GM13976 (cell line): ENCODE results near the gene PODXL2.

Source experiments
- DNase-seq: peaks from one replicate; pipeline ENCODE4 v3.0.0; 2012; ENCODE audit warnings: low spot score
- in situ Hi-C: fragments of 300-500 bp; cut with MboI; formaldehyde crosslinking; loops from one replicate; pipeline ENCODE4 v1.12.0; 2022; ENCODE audit warnings: low sequenced_read_pairs, mixed read lengths, inconsistent platforms; ENCODE audit not compliant: unreplicated experiment
- TF ChIP-seq, protein P1 (sequence below): IDR thresholded peaks from 2 replicates; pipeline ENCODE4 v1.5.1; 2012; ENCODE audit warnings: borderline replicate concordance, mild to moderate bottlenecking; ENCODE audit not compliant: insufficient read depth; ENCODE audit errors: extremely low read depth, missing control alignments, control extremely low read depth

The PODXL2 gene

DNA sequence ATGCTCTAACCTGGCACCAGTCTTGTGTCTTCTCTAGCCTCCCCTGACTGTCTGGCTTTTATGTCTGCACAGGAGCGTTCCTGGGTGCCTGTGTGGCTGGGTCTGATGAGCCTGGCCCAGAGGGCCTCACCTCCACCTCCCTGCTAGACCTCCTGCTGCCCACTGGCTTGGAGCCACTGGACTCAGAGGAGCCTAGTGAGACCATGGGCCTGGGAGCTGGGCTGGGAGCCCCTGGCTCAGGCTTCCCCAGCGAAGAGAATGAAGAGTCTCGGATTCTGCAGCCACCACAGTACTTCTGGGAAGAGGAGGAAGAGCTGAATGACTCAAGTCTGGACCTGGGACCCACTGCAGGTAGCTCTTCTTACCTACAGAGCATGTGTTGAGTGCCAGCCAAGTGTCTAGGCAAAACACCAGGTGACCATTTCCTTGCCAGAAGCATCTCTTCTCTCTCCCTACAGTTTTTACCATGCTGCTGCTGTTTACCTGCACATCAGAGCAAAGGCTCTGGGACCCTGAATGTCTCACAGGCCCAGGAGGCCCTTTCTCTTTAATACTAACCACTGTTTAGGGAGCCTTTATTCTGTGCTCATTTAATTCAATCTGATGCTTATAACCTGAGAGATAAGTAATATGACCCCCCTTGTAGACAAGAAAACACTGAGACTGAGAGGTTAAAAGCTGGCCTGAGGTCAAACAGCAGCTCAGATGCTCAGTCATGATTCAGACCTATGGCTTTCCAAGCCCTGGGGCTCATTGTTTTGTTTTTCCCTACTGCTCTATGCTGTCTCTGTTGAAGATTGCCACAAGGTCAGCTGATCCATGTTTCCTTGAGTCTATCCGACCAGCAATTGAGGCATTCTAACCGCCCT is 10.4 kb downstream of the PODXL2 start:
- no peak for DNase-seq
- TF ChIP-seq, protein P1, sequence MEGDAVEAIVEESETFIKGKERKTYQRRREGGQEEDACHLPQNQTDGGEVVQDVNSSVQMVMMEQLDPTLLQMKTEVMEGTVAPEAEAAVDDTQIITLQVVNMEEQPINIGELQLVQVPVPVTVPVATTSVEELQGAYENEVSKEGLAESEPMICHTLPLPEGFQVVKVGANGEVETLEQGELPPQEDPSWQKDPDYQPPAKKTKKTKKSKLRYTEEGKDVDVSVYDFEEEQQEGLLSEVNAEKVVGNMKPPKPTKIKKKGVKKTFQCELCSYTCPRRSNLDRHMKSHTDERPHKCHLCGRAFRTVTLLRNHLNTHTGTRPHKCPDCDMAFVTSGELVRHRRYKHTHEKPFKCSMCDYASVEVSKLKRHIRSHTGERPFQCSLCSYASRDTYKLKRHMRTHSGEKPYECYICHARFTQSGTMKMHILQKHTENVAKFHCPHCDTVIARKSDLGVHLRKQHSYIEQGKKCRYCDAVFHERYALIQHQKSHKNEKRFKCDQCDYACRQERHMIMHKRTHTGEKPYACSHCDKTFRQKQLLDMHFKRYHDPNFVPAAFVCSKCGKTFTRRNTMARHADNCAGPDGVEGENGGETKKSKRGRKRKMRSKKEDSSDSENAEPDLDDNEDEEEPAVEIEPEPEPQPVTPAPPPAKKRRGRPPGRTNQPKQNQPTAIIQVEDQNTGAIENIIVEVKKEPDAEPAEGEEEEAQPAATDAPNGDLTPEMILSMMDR, result no peak
- in situ Hi-C loops, result loop anchor here (10.0 kb wide), 1 partner anchor 325 kb away; no protein-coding TSS in a partner anchor

DNA sequence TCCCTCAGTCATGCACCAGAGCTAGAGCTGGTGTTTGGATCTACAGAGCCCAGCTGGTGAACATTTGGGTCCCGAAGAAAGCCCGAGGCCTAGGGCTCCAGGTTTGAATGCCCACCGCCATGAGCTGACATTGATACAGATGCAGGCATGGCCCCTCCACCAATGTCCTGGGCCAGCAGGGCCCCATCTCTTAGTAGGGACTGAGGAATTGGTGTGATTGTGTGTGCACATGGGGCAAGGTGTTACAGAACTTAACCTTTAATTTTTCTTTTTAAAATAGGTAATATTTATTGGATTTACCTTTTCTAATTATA is 11.0 kb downstream of the PODXL2 start:
- in situ Hi-C loops, result loop anchor here (10.0 kb wide), 1 partner anchor 325 kb away; no protein-coding TSS in a partner anchor
- no peak for DNase-seq
- TF ChIP-seq, protein P1, result no peak

DNA sequence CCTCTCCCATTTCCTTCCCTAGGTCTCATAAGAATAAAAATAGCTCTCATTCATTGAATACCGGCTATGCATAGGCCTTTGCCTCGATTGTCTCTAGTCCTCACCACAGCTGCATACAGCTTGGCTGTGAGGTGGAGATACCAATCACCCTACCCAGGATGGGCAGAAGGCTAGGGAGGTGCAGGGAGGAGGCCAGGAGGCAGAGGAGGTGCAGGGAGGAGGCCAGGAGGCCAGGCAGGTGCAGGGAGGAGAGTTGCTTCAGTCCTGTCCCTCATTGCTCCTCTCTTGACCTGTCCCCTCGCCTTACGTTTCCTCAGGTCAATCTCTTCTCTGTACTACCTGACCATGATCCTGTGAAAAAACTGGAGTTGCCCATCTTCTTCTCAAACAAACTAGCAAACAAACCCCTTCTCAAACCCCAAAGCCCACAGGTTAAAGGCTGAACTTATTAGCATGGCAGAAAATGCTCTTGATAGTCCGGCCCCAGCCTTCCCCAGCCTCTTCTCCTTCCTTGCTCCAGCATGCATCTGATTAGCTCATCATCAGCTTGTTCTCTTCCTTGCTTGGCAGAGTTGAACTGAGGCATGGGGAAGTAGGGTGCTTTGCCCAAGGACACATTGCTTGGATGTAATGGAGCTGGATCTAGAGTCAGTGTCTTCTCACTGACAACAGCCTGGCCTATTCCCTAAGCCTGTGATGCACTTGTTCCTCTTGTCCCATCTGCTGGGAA is 15.8 kb downstream of the PODXL2 start:
- TF ChIP-seq, protein P1, result no peak
- in situ Hi-C loops, result loop anchor here (10.0 kb wide), 1 partner anchor 320 kb away; no protein-coding TSS in a partner anchor
- no peak for DNase-seq

DNA sequence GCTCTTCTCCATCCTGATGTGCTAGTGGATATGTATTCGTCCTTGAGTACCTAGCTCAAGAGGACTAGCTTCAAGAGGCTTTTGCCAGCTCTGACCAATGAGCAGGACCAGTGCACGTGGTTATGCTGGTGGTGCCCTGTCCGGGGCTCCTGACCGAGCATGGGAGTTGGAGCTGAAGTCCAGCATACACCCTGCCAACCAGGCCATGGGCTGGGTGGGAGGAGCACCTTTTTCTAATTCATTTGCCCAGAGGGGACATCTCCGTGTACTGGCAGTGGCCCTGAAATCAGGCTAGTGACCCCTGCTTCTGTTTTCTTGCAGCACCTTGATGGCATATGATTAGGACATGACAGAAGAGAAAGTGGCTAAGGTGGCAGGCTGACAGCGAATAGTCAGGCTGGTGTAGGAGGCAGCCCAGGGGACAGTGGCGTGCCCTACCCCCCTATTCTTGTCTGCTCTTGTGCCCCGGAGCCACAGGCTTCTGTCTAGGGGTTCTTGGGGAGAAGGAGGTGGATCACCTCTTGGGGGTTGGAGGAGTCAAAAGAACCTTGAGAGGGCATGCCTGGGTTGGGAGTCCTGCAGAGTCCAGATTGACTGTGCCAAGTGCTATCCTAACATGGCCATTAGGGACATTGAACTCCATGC is 16.5 kb downstream of the PODXL2 start:
- in situ Hi-C loops, result loop anchor here (10.0 kb wide), 1 partner anchor 319 kb away; no protein-coding TSS in a partner anchor

DNA sequence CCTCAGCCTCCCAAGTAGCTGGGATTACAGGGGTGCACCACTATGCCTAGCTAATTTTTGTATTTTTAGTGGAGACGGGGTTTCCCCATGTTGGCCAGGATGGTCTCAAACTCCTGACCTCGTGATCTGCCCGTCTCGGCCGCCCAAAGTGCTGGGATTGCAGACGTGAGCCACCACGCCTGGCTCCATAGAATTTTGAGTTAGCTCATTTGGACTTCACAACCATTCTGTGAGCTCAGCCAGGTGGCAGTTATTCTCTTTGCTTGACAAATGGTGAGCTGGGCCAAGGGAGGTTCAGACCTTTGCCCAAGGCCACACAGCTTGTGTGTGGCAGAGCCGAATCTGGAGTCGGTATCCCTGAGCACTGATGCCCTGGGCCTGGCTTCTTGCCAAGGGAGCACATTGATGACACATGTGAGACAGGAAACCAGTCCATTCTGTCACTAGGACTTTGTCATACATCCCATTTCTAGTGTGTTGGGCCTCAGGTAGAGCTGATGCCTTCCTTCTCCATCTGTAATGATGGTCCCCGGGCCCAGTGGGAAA is 17.6 kb downstream of the PODXL2 start:
- DNase-seq, result no peak
- TF ChIP-seq, protein P1, result no peak
- in situ Hi-C loops, result loop anchor here (10.0 kb wide), 1 partner anchor 318 kb away; no protein-coding TSS in a partner anchor

More for the DNA sequence above, 16.5 kb downstream of the PODXL2 start:
- DNase-seq, result no peak
- TF ChIP-seq, protein P1, result no peak
